AG09309 (cell line): Measurements from ENCODE around the gene ANXA7.
A peak's percentile ranks its signal among the peaks of the same experiment; 100 is the strongest.

Experiments used
- DNase-seq: peaks from one replicate; pipeline ENCODE4 v3.0.0-alpha.2; 2010; ENCODE audit warnings: low read depth
- H3K4me3 ChIP-seq: 2 replicates; pipeline ENCODE4 v1.5.1; 2011; ENCODE audit warnings: mild to moderate bottlenecking, low read depth, low read length, moderate library complexity; ENCODE audit not compliant: control insufficient read depth
- CTCF ChIP-seq: IDR thresholded peaks from 2 replicates; pipeline ENCODE4 v1.5.1; 2011; ENCODE audit warnings: mild to moderate bottlenecking, low read depth, low read length, inconsistent platforms; ENCODE audit not compliant: insufficient read depth, control insufficient read depth; ENCODE audit errors: missing control alignments

The ANXA7 gene

GRCh38 chr10:73413528-73414229 lies at the start of gene ANXA7:
ANXA7 (minus strand) TSS chr10:73414058; CDS start chr10:73400856, 13,202 bp downstream.
- TF ChIP-seq CTCF, result no peak
- DNase-seq, result peak; percentile 18
- peak within 1 kb of the TSS; percentile 96 for H3K4me3 ChIP-seq

GRCh38 chr10:73460897-73461296 lies 47.0 kb upstream of the ANXA7 start:
- no peak overlapping the region for H3K4me3 ChIP-seq
- no peak for TF ChIP-seq CTCF
- DNase-seq, result no peak

GRCh38 chr10:73459683-73460314 lies 45.9 kb upstream of the ANXA7 start:
- no peak for DNase-seq
- H3K4me3 ChIP-seq, result no peak overlapping the region
- TF ChIP-seq CTCF, result no peak

GRCh38 chr10:73456187-73456890 lies 42.5 kb upstream of the ANXA7 start:
- DNase-seq, result no peak
- no peak for TF ChIP-seq CTCF
- no peak overlapping the region for H3K4me3 ChIP-seq

- no peak for TF ChIP-seq CTCF
- DNase-seq, result no peak
Measured at GRCh38 chr10:73449113-73449512, 35.3 kb upstream of the ANXA7 start.

GRCh38 chr10:73448384-73448783 lies 34.5 kb upstream of the ANXA7 start:
- DNase-seq, result no peak
- TF ChIP-seq CTCF, result no peak
- no peak overlapping the region for H3K4me3 ChIP-seq

More at GRCh38 chr10:73449113-73449512, 35.3 kb upstream of the ANXA7 start:
- no peak overlapping the region for H3K4me3 ChIP-seq
